Activated T-cell treated with anti-CD3 and anti-CD28 coated beads for 48 hours (primary cell): ENCODE results near the gene LTA4H.
"Not testable (repeated sequence)": the region's sequence is repeated elsewhere in the genome, so short reads cannot be mapped to it uniquely, and the experiment has no call there.

Source experiments
- DNase-seq: peaks from one replicate; pipeline ENCODE4 v3.0.0-alpha.2; 2020; ENCODE audit warnings: low read depth

Gene LTA4H

DNA sequence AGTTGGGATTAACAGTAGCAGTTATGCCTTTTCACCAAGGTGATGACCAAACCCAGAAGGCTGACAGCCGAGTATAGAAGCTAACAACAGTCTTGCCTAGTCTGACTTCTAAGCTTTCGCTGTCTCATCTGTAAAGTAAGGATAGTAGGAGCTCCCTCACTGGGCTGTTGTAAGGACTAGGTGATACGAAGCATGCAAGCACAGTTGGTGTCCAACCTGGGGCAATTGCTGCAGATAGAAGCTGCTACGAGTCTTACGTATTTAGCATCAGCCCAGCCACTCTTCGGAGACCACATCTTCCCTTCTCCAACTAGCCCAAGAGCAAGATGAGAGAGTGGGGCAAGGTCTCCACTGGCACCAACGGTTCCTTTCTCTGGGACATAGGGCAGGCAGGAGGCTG is 45.3 kb downstream of the LTA4H start:
- DNase-seq, result no peak

DNA sequence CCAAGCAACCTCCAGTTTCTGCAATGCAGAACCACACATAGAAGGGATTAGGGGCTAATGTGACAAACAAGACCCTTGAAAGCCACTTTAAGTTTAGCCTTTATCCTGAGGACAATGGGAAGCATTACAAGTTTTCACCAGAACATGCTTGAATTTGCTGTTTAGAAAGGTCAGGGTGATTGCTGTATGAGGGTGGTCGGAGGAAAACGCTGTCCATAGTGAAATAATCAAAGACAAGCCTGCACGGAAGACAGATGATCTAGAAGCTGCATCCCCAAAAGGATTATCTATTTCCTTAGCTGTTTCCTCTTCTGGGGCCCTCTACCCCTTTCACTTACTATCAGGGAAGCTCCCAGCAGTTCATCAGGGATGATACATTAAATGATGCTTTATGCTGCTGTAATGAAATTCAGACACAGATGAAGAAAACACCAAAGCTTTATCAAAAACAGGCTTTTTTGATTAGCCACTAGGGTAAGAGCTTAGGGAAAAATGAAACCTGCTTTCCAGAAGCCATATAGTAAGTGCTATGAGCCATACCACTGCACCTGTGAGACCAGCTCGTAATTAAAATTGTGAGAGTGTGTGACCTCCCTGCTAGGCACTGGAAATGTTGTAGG is 45.8 kb downstream of the LTA4H start:
- no peak for DNase-seq

- DNase-seq, result no peak
Observed at GRCh38 chr12:95988506-95989275, 46.7 kb downstream of the LTA4H start.

GRCh38 chr12:95986635-95987570 is 48.5 kb downstream of the LTA4H start:
- no peak for DNase-seq

DNA sequence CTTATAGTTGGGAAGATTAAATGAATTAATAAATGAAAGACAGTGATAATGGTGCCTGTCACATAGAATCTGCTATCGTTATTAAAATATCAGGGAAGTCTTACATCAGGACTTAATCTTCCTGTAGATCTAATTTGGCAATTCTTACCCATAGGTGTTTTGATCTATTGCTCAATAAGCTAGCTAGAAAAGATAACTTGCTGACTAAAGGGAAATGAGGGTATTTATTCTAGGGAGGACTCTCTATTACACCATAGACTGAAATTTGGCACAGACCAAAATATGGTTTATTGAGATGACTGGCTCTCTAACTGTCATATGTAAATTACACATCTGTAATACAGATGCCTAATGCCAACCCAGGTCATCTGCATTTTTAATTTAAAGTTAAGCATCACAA is 50.7 kb downstream of the LTA4H start:
- no peak for DNase-seq

GRCh38 chr12:95982602-95983001 is 52.8 kb downstream of the LTA4H start:
- DNase-seq, result no peak

DNA sequence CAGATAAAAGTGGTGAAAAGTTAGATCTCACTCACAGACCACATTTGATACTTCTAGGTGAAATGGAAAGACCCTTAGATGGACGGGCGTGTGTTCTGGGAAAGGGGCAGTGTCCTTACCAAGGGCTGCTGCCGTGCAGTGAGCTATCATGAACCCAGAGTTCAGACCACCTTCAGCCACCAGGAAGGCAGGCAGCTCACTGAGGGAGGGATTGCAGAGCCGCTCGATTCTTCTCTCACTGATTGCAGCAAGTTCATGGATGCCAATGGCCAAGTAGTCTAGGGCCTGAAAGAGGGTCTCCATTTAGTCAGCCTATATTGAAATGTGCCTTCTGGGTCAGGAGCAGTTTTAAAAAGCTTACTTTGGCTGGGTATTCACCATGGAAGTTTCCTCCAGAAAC is 55.0 kb downstream of the LTA4H start:
- no peak for DNase-seq

DNA sequence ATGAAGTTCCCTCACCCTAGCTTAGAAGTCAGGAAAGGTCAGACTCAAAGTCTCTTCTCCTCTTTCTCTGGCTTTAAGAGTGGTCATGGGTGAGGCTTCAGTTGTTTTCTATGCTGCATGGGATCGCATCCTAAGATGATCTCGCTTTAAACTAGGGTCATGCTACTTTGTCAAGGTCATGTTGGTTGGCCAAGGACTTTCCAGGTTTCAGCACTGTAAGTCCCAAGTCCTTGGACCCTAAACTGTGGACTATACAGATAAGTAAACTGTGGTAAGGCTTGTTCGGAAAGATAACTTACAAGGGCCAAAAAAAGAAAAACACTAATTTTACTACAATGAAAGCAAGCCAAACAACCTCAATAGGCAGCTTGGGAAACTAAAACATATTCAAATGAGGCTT is 56.6 kb downstream of the LTA4H start:
- DNase-seq, result no peak

DNA sequence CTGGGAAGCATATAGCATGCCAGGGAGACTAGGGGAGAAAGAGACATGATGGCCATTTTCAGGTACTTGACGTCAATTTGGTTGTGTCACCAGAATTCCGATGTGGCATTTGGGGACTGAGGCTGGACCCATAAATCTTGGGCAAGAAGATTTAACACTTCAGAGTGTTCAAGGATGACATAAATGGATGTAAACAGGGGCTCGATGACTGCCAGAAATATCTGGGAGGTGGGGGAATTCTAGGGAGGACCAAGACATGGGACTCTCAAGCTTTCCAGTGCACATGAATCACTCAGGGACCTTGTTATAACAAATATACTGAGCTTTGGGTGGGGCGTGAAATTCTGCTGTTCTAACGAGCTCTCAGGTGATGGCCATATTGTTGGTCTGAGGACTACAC is 57.0 kb downstream of the LTA4H start:
- DNase-seq, result no peak

- DNase-seq, result no peak
Observed at GRCh38 chr12:95977764-95978305, 57.6 kb downstream of the LTA4H start.

DNA sequence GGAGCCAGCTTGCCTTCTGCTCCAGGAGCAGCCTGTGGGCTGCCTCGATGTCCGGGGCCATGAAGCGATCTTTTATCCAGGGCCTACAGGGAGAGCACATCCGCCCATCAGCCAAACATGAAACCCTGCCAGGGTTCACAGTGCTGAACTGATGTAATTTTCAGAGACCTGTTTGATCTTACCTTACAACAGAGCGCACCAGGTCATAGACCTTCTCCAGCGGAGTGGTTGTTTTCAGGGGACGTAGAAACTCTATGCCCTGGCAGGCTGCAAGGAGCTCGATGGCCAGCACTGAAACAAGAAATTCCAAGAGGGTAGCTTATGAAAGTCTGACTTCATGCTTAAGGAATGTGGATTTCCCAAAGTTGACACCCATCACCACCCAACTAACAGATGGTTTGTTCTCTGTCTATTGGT is 59.0 kb downstream of the LTA4H start:
- DNase-seq, result no peak

DNA sequence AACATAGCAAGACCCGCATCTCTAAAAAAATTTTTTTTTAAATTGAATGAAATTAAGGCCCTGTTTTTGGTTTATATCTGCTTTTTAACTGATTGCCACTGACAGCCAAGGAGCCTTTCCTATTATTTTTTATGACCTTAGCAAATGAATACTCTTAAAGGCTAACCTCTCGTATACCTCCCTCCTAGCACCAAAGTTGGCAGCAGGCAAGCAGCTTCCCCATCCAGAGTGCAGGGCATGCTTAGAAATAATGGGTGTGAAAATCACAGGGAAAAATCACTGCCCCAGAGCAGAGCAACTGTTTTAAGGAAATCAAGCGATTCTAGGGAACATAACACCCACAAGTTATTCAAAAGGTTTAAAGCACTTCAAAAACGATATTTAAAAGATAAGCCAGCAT is 59.9 kb downstream of the LTA4H start:
- no peak for DNase-seq

GRCh38 chr12:95974358-95974757 is 61.0 kb downstream of the LTA4H start:
- no peak for DNase-seq

GRCh38 chr12:95972832-95973456 is 62.4 kb downstream of the LTA4H start:
- no peak for DNase-seq

- no peak for DNase-seq
Observed at GRCh38 chr12:95970905-95971304, 64.5 kb downstream of the LTA4H start.

DNA sequence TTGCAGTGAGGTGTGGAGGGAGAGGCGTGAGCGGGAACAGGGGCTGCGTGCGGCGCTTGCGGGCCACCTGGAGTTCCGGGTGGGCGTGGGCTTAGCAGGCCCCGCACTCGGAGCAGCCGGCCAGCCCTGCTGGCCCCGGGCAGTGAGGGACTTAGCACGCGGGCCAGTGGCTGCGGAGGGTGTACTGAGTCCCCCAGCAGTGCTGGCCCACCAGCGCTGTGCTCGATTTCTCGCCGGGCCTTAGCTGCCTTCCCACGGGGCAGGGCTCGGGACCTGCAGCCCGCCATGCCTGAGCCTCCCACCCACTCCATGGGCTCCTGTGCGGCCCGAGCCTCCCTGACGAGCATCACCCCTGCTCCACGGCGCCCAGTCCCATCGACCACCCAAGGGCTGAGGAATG is 66.3 kb downstream of the LTA4H start:
- not testable (repeated sequence) for DNase-seq

DNA sequence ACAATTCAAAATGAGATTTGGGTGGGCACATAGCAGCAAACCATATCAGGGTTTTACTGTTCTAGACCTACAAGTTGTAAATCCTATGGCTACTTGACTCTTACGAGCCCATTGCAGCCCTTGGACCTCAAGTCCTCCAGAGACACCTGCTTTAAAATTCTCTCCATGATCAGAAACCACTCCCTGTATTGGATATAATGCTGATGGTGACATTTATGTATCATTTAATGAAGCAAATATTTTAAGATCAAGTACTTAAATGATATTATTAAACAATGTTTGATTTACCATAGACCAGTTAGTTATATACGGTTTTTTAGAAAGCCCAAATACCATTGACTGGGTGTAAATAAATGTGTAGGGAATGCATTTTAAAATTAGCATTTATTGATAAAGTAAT is 68.1 kb downstream of the LTA4H start:
- no peak for DNase-seq

- DNase-seq, result no peak
Observed at GRCh38 chr12:95966287-95966870, 69.0 kb downstream of the LTA4H start.

GRCh38 chr12:95963096-95963495 is 72.3 kb downstream of the LTA4H start:
- no peak for DNase-seq

DNA sequence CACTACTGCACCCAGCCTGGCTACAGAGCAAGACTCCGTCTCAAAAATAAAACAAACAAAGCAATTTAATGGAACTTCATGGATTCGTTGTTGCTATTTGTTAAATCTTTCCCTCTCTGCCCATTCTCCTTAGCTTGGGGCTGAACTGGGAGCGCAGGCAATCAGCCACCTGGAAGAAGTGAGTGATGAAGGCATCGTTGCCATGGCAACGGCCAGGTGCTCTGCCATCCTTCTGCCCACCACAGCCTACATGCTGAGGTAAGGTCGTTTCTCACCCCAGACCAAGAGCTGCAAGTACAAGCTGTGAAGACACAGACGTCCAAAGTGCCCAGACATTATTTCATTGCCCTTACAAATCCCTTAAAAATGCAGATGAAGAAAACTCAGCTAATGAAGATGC is 73.2 kb downstream of the LTA4H start:
- DNase-seq, result no peak

GRCh38 chr12:95960241-95960640 is 75.1 kb downstream of the LTA4H start:
- no peak for DNase-seq

DNA sequence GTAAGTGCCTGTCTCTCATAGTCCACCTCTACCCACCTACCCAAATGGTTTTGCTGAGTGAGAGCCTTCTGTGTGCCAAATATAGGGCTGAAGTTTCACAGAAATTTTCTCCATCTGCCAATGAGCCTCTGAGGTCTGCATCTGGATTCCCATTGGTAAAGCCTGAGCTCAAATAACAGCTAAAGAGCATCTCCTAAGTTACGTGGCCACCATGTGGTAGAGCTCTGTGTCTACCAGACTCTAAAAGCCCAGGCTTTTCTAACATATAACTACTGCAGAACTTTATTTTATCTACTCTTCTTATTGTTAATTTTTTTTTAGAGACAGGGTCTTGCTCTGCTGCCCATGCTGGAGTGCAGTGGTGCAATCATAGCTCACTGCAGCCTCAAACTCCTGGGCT is 76.3 kb downstream of the LTA4H start:
- no peak for DNase-seq
